HEK293 (cell line): ENCODE data around the gene NFIC.

ENCODE experiments used
- ATF2 ChIP-seq: fragments of 450-650 bp; formaldehyde crosslinking; IDR thresholded peaks from 2 replicates; pipeline ENCODE4 v1.5.1; 2016; ENCODE audit warnings: missing biosample characterization, missing genetic modification characterization, low read depth
- CTCF ChIP-seq: fragments of 450-650 bp; formaldehyde crosslinking; IDR thresholded peaks from 2 replicates; pipeline ENCODE4 v1.5.1; 2016; ENCODE audit warnings: missing biosample characterization, missing genetic modification characterization
- HIC1 ChIP-seq: fragments of 450-650 bp; formaldehyde crosslinking; IDR thresholded peaks from 2 replicates; pipeline ENCODE4 v1.5.1; 2016; ENCODE audit warnings: missing biosample characterization, missing genetic modification characterization
- INSM2 ChIP-seq: fragments of 450-650 bp; formaldehyde crosslinking; IDR thresholded peaks from 2 replicates; pipeline ENCODE4 v1.5.1; 2016; ENCODE audit warnings: missing biosample characterization, missing genetic modification characterization
- PBX3 ChIP-seq: sonication (generic); formaldehyde crosslinking; IDR thresholded peaks from 2 replicates; pipeline ENCODE4 v1.8.1; 2022; ENCODE audit warnings: mild to moderate bottlenecking, moderate library complexity, missing genetic modification reagents
- SALL2 ChIP-seq: fragments of 450-650 bp; formaldehyde crosslinking; IDR thresholded peaks from 2 replicates; pipeline ENCODE4 v1.5.0; 2017; ENCODE audit warnings: missing biosample characterization, mild to moderate bottlenecking, missing genetic modification characterization, borderline replicate concordance
- TCF7L2 ChIP-seq: IDR thresholded peaks from 2 replicates; pipeline ENCODE4 v1.6.1; 2011; ENCODE audit warnings: low read depth, mild to moderate bottlenecking, inconsistent platforms, low read length, moderate library complexity, borderline replicate concordance
- ZBTB26 ChIP-seq: fragments of 450-650 bp; formaldehyde crosslinking; optimal IDR thresholded peaks from 2 replicates; pipeline ENCODE3; 2016; ENCODE audit warnings: missing biosample characterization, mild to moderate bottlenecking, missing genetic modification characterization
- ZFP41 ChIP-seq: fragments of 450-650 bp; formaldehyde crosslinking; IDR thresholded peaks from 2 replicates; pipeline ENCODE4 v1.5.1; 2016; ENCODE audit warnings: missing biosample characterization, missing genetic modification characterization, borderline replicate concordance
- ZNF114 ChIP-seq: fragments of 450-650 bp; formaldehyde crosslinking; IDR thresholded peaks from 2 replicates; pipeline ENCODE4 v1.5.0; 2017; ENCODE audit warnings: missing biosample characterization, missing genetic modification characterization
- ZNF585B ChIP-seq: fragments of 450-650 bp; formaldehyde crosslinking; IDR thresholded peaks from 2 replicates; pipeline ENCODE4 v1.5.1; 2016; ENCODE audit warnings: missing biosample characterization, missing genetic modification characterization
- ZNF660 ChIP-seq: fragments of 450-650 bp; IDR thresholded peaks from 2 replicates; pipeline ENCODE4 v1.5.1; 2018; ENCODE audit warnings: missing biosample characterization, mild to moderate bottlenecking, missing genetic modification characterization
- ZSCAN5A ChIP-seq: fragments of 450-650 bp; formaldehyde crosslinking; IDR thresholded peaks from 2 replicates; pipeline ENCODE4 v1.5.1; 2016; ENCODE audit warnings: missing biosample characterization, missing genetic modification characterization

GRCh38 chr19:3463714-3464586, 97.6 kb downstream of the NFIC start:
- TF ChIP-seq ZNF660 (no peak), SALL2 (no peak), ZNF114 (tag by site-specific recombination) (no peak), ZSCAN5A (tag by site-specific recombination) (no peak), INSM2 (no peak), TCF7L2 (no peak), ZNF585B (tag by site-specific recombination) (no peak), ATF2 (tag by site-specific recombination) (no peak), HIC1 (tag by site-specific recombination) (no peak), ZBTB26 (tag by site-specific recombination) (no peak), ZFP41 (tag by site-specific recombination) (no peak), CTCF (tag by site-specific recombination) (no peak), PBX3 (CRISPR knock-in tag) (no peak)
